A673 (cell line): ENCODE measurements around the gene MEGF11. TPM values are rescaled to one million over a fixed set of nuclear protein-coding genes. Genes with fewer than 3 reads are reported as not detected.

ENCODE experiments used
- BruUV-seq: library from RNA; stranded (reverse); fragments of 400-500 nt; replicated peaks from 2 replicates; lab custom pipeline; 2021; lab: Mats Ljungman, UMichigan
- CTCF ChIA-PET: fragments of 300-600 bp; sonication (Branson Sonifier 250); formaldehyde crosslinking; loops from one replicate; lab custom pipeline; 2022; ENCODE audit warnings: antibody characterized with exemption; lab: Charles Lee
- POLR2A ChIA-PET: fragments of 300-600 bp; sonication (Branson Sonifier 250); formaldehyde crosslinking; loops from one replicate; lab custom pipeline; 2022; ENCODE audit warnings: antibody characterized with exemption; ENCODE audit not compliant: low non-redundant PET; lab: Charles Lee
- DNase-seq: peaks from one replicate; pipeline ENCODE4 v3.0.0-alpha.2; 2015; ENCODE audit warnings: low spot score
- H3K27ac ChIP-seq: fragments of 200-600 bp; sonication (generic); 2 replicates; pipeline ENCODE4 v1.5.1; 2016; ENCODE audit warnings: mixed run types, low read depth, mild to moderate bottlenecking, mixed read lengths, antibody characterized with exemption, low read length; ENCODE audit not compliant: poor library complexity, severe bottlenecking
- H3K27me3 ChIP-seq: fragments of 200-600 bp; sonication (generic); replicated peaks from 2 replicates; pipeline ENCODE4 v1.6.1; 2017; ENCODE audit warnings: mixed run types, low read depth, mild to moderate bottlenecking, mixed read lengths, antibody characterized with exemption, low read length; ENCODE audit not compliant: insufficient read depth, poor library complexity
- H3K36me3 ChIP-seq: fragments of 200-600 bp; sonication (generic); 2 replicates; pipeline ENCODE4 v1.6.1; 2016; ENCODE audit warnings: mixed run types, mild to moderate bottlenecking, mixed read lengths, antibody characterized with exemption, low read length; ENCODE audit not compliant: insufficient read depth, poor library complexity, severe bottlenecking
- H3K4me1 ChIP-seq: fragments of 200-600 bp; sonication (generic); 2 replicates; pipeline ENCODE4 v1.6.1; 2017; ENCODE audit warnings: mixed run types, mild to moderate bottlenecking, mixed read lengths, antibody characterized with exemption, low read length; ENCODE audit not compliant: insufficient read depth, poor library complexity, severe bottlenecking
- H3K4me3 ChIP-seq: fragments of 200-600 bp; sonication (generic); 2 replicates; pipeline ENCODE4 v1.5.1; 2016; ENCODE audit warnings: low read depth, mixed run types, mild to moderate bottlenecking, mixed read lengths, low read length; ENCODE audit not compliant: poor library complexity, severe bottlenecking
- H3K9me3 ChIP-seq: fragments of 200-600 bp; sonication (generic); 2 replicates; pipeline ENCODE4 v1.6.1; 2016; ENCODE audit warnings: mixed run types, low read depth, mild to moderate bottlenecking, mixed read lengths, antibody characterized with exemption, low read length; ENCODE audit not compliant: poor library complexity, severe bottlenecking
- CTCF ChIP-seq: fragments of 300-800, 200-600 bp; sonication (generic); conservative IDR thresholded peaks from 2 replicates; pipeline ENCODE4 v1.5.1; 2017; ENCODE audit warnings: low read depth, mild to moderate bottlenecking, antibody characterized with exemption, low read length, moderate library complexity, mixed read lengths
- EZH2 ChIP-seq: fragments of 200-600 bp; sonication (generic); IDR thresholded peaks from 2 replicates; pipeline ENCODE4 v1.6.1; 2017; ENCODE audit warnings: borderline replicate concordance, low read depth, mild to moderate bottlenecking, mixed read lengths, antibody characterized with exemption, low read length; ENCODE audit not compliant: poor library complexity, severe bottlenecking
- intact Hi-C: fragments of 100-400 bp; cut with micrococcal nuclease; formaldehyde crosslinking; loops from one replicate; pipeline ENCODE4 v1.10.0; 2022; ENCODE audit not compliant: unreplicated experiment
- total RNA-seq: library from RNA; stranded (reverse); gene quantifications from 2 replicates; pipeline ENCODE4 v1.2.3, GENCODE V29; 2021

The MEGF11 gene
- total RNA-seq, 1 experiment from 2014 or later, result 0.43 TPM

GRCh38 chr15:65925338-65925737 is 328.2 kb downstream of the MEGF11 start:
- ChIA-PET POLR2A (no interaction called here), CTCF (no interaction called here)
- TF ChIP-seq EZH2, result no peak
- TF ChIP-seq CTCF, result no peak
- Histone ChIP-seq H3K4me1 (no peaks in the 10 kb centered on the region), H3K36me3 (no peaks in the 10 kb centered on the region), H3K9me3 (no peaks in the 10 kb centered on the region), H3K27me3 (no peaks in the 10 kb centered on the region), H3K27ac (no peak overlapping the region), H3K4me3 (no peak overlapping the region)
- intact Hi-C loops, result no loop called here
- DNase-seq, result no peak
- no TSS peak for BruUV-seq

GRCh38 chr15:65924004-65924403 is 329.5 kb downstream of the MEGF11 start:
- no TSS peak for BruUV-seq
- no peak for DNase-seq
- no peaks in the 10 kb centered on the region for H3K27me3 ChIP-seq
- no peak overlapping the region for H3K4me3 ChIP-seq
- intact Hi-C loops, result no loop called here
- no peaks in the 10 kb centered on the region for H3K4me1 ChIP-seq
- no peak overlapping the region for H3K27ac ChIP-seq
- POLR2A ChIA-PET, result no interaction called here
- H3K9me3 ChIP-seq, result no peaks in the 10 kb centered on the region
- no peaks in the 10 kb centered on the region for H3K36me3 ChIP-seq
- CTCF ChIA-PET, result no interaction called here
- TF ChIP-seq EZH2, result no peak
- TF ChIP-seq CTCF, result no peak

- intact Hi-C loops, result no loop called here
- H3K9me3 ChIP-seq, result no peaks in the 10 kb centered on the region
- H3K4me1 ChIP-seq, result no peaks in the 10 kb centered on the region
- H3K27me3 ChIP-seq, result no peaks in the 10 kb centered on the region
- no peak overlapping the region for H3K27ac ChIP-seq
- TF ChIP-seq EZH2, result no peak
- no peak for TF ChIP-seq CTCF
- no peak for DNase-seq
- POLR2A ChIA-PET, result no interaction called here
- no TSS peak for BruUV-seq
- H3K4me3 ChIP-seq, result no peak overlapping the region
- CTCF ChIA-PET, result no interaction called here
- H3K36me3 ChIP-seq, result no peaks in the 10 kb centered on the region
These were observed 330.3 kb downstream of the MEGF11 start for GRCh38 chr15:65923264-65923663.
